Stimulated activated CD4-positive, alpha-beta T cell treated with anti-CD3 and anti-CD28 coated beads, Interleukin-4, amount 100 ng/mL, for 1 hour (primary cell): ENCODE measurements around the gene MT2A.
"Not testable (repeated sequence)": the region's sequence is repeated elsewhere in the genome, so short reads cannot be mapped to it uniquely, and the experiment has no call there.

Source experiments
- DNase-seq: peaks from one replicate; pipeline ENCODE4 v3.0.0-alpha.2; 2020

Gene MT2A

DNA sequence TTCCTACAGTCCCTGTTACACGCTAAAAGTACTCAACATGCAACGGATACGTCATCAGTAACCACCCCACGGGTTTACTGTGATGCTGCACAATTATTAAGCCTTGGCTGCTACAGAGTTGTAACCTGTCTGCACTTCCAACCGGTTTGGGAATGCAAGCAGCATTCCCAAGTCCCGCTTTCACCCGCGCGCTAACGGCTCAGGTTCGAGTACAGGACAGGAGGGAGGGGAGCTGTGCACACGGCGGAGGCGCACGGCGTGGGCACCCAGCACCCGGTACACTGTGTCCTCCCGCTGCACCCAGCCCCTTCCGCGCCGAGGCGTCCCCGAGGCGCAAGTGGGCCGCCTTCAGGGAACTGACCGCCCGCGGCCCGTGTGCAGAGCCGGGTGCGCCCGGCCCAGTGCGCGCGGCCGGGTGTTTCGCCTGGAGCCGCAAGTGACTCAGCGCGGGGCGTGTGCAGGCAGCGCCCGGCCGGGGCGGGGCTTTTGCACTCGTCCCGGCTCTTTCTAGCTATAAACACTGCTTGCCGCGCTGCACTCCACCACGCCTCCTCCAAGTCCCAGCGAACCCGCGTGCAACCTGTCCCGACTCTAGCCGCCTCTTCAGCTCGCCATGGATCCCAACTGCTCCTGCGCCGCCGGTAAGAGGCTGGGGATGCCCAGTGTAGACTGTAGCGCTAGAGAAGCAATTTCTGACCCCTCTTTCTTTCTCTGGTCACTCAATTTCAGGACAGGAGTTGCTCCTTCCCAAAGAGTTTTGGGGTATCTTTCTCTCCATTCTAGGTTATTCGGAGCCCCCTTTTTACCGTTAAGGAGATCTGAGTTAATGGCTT is at the start of gene MT2A:
MT2A (plus strand) TSS at position 542 of the 833 bp plus-strand sequence; CDS start at position 614, 72 bp downstream.
- DNase-seq = peak; percentile 92

DNA sequence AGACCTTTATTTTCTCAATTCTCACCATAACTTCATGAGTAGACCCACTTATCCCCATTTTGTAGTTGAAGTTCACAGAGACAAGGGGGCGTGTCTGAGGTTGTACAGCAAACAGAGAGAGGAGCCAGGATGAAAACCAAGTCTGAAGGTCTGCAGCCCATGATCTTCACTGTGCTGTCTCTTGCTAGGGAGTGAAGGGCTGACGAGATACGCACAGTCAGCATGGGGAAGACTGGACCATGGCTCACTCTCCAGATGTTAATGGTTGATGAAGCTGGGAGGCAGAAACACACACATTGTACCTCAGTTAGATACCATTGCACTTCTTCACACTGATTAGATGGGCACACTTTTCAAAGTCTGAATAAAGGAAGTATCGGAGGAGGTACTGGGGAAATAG is 49.3 kb upstream of the MT2A start:
- DNase-seq = no peak

DNA sequence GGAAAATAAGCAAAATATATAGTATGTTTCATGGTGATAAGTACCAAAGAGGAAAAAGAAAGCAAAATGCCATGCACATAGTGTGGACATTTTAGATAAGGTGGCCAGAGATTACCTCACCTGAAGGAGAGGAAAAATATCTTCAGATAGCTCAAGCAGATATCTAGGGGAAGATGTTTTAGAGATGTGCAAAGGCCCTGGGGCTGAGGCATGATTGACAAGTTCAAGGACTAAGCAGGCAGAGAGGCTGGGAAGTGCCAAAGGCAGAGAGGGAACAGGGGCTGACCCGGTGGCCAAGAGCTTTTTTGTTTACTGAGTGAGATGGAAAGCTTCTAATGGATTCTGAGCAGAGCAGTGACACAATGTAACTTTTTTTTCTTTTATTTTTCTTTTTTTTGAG is 47.9 kb upstream of the MT2A start:
- DNase-seq = no peak

DNA sequence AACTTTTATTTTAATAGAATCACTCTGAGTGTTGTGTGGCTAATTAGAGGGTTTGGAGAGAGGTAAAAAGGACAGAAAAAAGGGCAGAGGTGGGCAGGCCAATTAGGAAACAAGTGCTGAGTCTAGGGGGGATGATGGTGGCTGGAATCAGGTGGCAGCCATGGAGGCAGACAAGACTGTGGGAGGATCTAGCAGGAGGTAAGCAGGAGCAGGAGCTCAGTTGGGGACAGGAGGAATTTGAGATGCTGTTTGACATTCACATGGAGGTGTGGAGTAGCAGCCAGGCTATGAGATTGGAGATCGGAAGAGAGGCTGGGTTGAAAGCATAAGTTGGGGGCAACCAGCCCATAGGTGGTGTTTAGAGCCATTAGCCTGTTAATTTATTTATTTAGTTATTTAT is 47.3 kb upstream of the MT2A start:
- no peak for DNase-seq

DNA sequence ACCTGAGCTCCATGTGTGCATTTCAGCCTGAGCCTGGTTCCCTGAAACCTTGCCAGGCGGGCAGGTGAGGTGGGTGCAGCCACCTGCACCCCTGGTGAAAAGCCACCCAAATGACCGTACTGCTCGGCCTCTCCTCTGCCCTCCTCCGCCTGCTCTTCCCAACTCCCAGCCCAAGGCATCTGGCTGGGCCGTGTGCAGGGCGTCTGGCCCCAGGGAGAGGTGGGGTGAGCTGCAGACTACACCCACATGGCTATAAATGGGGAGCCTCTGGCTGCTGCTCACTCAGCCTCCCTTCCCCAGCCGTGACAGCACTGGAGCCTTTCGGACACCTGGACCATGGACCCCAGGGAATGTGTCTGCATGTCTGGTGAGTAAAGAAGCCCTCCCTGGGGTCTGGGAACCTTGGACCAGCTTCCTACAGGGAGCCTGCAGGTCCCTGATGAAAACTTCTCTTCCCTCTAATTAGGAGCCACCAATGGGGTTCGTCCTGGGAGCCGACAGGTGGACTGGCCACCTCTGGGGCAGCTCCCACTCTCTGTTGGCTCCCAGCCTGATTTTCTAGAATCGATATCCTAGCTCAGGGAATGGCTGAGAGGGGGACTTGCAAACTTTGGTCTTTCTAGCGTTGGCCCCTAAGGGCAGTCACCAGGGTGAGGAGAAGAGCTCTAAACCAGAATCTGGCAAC is 43.4 kb upstream of the MT2A start, which contains the start of gene MT4:
MT4 (plus strand) TSS at position 281 of the 685 bp plus-strand sequence; CDS start at position 337, 56 bp downstream.
- DNase-seq = no peak

DNA sequence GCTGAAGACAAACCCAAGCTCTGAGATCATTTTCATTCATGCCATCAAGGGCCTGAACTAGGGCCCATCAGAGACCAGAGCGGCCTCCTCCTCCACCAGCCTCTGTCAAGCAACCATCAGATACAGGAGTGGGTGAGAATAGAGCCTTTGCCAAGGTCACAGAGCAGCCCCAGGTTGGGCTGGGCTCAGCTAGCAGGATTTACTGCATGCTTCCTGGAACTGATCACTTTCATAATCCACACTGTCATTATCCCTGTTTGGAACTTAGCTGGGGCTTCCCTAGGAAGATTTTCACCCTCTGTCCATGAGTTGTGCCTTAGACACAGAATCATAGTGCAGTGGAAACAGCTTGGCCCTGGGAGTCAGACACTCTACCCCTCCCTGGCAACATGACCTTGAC is 38.4 kb upstream of the MT2A start:
- DNase-seq = no peak

DNA sequence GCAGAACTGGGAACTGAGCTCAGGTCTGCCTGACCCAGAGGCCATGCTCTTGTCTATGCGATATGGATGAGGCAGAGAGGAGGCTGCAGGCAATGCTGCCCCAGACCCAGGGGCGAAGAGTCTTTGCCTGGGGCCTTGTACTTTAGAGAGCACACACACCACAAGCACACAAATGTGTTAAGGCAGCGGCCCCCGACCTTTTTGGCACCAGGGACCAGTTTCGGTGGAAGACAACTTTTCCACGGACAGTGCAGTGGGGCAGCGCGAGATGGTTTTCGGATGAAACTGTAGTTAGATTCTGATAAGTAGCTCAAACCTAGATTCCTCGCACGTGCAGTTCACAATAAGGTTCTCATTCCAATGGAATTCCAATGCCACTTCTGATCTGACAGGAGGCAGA is 36.9 kb upstream of the MT2A start:
- DNase-seq = no peak

DNA sequence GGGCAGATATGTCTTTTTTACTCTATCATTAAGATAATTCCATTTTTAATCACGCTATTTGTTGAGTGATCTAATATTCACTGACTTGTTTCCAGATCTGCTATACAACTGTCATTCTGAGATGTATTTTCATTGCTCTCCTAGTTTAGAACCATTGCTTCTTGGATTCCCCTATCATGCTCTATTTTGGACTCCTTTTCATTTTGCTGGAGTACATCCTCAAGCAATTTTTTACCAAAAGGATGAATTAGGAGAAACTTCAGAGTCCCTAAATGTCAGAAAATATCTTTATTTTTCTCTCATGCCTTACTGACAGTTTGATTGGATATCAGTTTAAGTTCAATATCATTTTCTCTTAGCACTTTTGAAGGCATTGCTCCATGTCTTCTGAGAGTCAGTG is 33.8 kb upstream of the MT2A start:
- DNase-seq = no peak

DNA sequence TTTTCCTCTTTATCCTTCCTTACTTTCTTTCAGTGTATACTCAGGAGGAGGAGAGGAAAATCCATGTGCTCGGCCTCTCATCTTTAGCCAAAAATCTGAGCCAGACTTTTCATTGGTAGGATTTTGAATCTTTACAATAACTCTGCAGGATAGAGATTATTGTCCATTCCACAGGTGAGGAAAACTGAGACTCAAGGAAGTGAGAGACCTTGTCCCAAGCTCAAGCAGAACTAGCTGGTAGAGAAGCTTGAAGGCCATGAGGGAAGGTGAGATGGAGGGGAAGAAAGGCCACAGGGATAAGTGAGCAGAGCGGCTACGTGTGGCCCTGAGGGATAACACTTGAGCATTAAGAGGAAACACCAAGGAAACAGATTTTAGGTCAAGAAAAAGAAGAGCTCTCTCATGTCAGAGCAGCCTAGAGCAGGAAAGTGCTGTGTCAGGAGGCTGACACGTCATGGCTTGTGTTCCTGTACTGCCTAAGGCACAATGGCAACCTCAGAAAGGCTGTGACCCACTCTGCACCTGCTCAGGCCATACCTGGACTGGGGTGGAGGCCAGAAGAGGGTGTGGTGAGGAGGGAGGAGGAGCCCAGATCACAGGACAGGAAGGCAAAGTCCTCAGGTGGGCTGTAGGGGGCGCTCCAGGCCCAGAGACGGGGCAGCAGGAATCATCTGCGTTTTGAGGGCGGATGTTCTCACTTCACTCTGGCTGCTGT is 31.6 kb upstream of the MT2A start:
- peak; percentile 89 for DNase-seq

DNA sequence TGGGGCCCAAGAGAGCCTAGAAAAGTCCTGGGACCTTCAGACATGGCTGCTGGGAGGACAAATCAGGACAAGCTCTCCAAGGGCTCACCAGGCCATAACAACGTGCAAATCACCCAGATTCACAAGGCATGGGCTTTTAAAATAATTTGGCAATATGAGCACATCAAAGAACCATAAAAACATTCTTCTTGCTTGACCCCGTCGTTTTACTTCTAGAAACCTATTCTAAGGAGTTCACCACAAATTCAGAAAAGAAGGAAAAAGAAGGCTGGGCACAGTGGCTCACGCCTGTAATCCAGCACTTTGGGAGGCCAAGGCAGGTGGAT is 31.1 kb upstream of the MT2A start:
- DNase-seq = no peak

DNA sequence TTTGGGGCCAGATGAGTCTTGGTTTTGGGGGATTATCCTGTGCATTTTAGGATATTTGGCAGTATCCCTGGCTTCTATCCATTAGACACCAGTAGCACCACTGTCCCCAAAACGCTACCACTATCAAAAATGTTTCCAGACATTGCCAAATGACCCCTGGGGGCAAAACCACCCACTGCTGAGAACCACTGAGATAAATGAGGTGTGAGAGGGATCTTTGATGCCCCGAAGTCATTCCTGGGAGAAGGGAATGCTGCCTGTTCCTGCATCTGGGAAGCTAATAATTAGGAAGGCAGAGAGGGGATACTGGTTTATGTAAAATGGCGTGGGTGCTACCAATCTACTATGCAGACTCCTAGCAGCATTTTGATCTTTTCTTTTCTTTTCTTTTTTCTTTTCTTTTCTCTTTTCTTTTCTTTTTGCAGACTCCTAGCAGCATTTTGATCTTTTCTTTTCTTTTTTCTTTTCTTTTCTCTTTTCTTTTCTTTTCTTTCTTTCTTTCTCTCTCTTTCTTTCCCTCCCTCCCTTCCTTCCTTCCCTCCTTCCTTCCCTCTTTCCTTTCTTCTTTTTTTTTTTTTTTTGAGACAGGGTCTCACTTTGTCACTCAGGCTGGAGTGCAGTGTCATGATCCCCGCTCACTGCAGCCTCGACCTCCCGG is 27.9 kb upstream of the MT2A start:
- no peak for DNase-seq

DNA sequence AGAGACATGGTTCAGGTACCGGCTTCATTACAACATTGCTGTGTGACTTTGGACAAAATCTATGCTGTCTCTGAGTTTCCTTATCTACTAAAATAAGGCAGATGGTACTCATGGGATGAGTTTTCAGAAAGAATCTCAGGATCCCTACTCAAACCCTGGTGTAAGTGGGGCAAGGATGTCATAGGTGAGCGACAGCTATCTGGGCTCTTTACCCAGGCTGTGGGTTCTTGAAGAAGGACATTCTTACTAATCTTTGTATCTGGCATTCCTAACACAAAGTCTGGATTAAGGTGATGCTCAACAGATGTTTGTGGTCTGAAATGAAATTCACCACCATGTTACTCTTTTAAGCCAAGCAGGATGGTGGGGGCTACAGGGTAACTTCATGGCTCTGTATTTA is 25.5 kb upstream of the MT2A start:
- DNase-seq = not testable (repeated sequence)

DNA sequence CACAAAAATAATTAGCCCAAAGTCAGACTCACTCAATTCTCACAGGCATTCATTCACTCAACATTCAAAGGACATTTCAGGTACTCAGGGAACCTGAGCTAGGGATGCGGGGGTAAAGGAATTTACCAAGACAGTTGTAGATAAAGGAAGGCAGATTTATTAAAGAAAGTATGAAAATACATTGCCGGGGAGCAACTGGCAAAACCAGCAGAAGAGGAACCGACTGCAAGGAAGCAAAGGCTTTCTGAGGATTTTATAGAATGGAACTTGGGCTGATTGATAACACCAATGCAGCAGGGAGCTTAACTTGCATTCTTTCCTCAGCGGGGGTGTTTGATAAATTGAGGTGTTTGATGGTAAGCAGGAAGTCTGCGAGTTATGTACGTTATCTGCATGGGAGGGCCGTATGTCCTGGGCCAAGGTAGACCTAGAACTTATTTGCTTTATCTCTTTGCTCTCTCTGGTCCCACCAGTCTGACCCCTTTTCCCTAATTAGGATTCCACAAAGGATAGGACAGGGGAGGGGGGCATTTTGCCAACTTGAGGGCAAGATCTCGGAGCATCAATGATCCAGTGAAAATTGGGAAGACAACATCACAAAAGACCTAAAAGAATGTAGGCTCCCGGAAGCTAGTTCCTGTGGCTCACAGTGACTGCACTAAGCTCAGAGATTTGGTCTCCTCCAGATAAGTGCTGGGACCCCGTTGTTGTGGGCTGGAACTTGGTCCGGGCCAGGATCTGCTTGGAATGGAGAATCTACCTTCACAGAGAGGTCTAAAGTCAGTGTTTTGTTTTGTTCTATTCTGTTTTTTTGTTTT is 24.8 kb upstream of the MT2A start:
- no peak for DNase-seq

DNA sequence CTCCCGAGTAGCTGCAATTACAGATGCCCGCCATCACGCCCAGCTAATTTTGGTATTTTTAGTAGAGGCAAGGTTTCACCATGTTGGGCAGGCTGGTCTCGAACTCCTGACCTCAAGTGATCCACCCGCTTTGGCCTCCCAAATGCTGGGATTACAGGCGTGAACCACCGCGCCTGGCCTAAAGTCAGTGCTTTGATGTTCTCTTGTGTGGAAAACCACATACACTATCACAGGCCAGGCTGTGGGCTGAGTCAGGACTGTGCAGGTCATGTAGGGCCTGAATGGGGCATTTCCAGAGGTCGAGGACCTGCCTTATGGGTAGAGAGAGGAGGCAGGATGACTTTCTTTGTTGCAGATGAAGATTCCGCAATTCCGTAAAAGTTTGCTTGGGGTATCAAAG is 24.1 kb upstream of the MT2A start:
- DNase-seq = no peak

DNA sequence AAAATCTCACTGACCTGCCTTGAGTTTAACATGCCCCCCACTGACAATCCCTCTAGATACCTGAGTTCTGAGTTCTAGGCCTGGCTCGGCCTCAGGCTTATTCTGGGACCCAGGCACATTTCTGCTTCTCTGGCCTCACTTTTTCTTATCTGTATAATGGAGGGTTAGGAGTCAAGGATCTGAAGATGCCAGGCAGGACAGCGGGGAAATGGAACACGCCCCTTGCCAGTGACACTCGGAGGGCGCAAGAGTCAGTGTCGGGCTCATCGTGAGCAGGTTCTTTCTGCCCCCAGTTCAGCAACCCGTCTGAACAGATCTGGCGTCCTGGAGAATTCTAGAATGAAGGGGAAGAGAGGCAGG is 19.6 kb upstream of the MT2A start:
- no peak for DNase-seq

DNA sequence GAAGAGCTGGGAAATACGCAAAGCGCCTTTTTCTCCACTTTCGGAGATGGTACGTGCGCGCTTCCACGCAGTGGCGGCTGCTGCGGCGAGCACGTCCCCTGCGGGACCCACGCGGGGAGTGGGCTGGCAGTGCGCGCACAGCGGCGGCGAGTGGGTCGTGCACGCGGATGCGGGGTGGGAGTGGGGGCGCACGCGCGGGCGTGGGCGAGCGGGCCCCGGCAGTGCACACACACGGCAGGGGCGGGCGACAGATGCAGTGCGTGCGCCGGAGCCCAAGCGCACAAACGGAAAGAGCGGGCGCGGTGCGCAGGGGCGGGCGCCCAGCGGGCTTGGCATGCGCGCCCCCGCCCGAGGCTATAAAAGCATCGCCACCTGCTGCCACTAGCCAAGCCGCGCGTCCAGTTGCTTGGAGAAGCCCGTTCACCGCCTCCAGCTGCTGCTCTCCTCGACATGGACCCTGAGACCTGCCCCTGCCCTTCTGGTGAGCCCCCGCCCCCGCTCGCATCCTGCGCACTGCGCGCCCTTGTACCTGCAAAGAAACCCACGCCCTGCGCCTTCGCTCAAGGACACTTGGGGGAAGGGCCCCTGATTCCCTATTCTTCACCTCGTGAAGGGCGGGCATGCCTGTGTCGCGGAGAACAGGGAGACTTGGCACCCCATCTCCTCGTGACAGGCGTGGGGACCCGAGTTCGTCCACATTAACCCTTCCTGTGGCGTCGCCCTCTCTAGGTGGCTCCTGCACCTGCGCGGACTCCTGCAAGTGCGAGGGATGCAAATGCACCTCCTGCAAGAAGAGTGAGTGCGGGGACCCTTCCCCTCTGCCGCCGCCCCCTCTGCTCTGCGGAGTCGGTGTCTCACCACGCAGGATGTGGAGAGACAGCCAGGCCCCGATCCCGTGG is 19.0 kb upstream of the MT2A start, which contains the start of gene MT3:
MT3 (plus strand) TSS at position 388 of the 899 bp plus-strand sequence; CDS start at position 451, 63 bp downstream.
- peak; percentile 39 for DNase-seq

DNA sequence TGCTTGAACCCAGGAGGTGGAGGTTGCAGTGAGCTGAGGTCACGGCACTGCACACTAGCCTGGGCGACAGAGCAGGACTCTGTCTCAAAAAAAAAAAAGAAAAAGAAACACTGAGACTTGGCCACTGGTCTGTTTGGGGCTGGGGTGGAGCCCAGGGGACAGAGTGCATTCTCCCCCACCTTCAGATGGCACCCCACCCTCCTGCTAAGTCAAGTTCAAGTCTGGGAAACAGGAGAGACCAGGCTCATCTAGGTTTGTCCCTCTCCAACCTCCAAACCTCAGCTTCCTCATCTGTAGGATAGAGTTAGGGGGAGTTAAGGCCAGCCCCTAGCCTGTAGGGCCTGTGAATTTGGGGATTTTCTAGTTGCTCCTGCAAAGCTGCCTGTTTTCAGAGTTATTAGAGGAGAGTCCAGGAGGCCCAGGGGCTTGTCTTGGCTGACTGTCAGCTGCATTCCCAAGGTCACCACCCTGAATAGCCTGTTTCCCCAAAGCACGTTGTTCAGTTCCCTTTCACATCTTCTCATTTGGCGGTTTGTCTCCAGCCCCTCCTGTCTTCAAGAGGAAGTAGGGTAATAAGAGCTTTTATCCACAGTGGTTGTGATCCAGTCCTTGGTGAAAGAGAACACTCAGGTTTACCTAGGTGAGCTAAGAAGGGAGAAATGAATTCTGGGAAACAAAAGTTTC is 16.9 kb upstream of the MT2A start:
- DNase-seq = no peak

DNA sequence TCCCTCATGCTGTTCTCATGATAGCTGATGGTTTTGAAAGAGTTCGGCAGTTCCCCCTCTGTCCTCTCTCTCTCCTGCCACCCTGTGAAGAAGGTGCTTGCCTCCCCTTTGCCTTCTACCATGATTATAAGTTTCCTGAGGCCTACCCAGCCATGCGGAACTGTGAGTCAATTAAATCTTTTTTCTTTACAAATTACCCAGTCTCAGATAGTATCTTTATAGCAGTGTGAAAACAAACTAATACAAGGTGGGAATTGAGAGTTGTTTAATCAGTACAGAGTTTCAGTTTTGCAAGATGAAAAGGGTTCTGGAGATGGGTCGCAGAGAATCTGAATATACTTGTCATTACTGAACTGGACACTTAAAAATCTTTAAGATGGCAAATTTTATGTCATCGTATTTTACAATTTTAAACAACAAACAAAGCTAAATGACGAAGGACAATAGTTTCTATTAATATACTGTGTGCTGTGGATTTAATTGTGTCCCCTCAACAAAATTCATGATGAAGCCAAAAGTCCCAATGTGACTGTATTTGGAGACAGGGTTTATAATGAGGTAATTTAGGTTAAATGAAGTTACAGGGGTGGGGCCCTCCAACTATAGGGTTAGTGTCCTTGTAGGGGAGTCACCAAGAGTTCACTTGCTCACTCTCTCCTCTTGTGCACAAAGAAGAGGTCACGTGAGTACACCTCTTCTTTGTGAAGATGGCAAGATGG is 14.7 kb upstream of the MT2A start:
- DNase-seq = no peak

DNA sequence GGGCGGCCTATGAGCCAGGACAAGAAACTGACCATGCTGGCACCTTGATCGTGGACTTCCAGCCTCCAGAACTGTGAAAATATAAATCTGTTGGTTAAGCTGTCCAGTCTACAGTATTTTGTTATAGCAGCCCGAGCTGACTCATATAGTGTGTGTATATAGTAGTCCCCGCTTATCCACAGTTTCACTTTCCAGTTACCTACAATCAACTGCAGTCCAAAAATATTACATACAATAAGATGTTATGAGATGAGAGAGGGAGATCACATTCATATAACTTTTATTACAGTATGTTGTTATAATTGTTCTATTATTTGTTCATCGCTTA is 14.1 kb upstream of the MT2A start:
- no peak for DNase-seq

DNA sequence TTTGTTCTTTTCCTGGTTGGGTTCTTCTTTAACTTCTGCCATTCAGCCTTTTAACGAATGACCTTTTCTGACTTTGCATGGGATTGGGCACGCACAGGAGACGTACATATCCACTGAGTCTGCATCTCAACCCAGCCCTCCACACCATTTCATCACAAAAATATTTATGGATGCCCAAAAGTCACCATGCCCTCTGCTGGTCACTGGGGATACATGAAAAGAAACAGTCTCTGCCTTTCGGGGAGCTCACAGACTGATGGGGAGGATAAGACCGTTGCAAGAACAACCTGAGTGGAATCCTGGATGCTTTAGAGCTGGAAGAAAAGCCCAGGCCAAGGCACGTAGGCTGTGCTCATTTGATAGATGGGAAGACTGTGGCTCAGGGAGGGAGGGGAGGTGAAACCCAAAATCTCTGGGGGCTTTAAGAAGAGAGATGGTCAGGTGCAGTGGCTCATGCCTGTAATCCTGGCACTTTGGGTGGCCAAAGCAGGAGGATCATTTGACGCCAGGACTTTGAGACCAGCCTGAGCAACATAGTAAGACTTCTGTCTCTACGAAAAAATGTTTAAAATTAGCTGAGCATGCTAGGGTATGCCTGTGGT is 7.9 kb upstream of the MT2A start:
- DNase-seq = no peak
